Hepatocyte (in vitro differentiated cells): Measurements from ENCODE around the gene HMGCS1.

Experiments used
- CTCF ChIP-seq: fragments of 200-600 bp; sonication (generic); IDR thresholded peaks from 2 replicates; pipeline ENCODE4 v1.5.1; 2016; ENCODE audit warnings: antibody characterized with exemption, mild to moderate bottlenecking; ENCODE audit not compliant: poor library complexity
- EZH2 ChIP-seq: fragments of 200-600 bp; sonication (generic); IDR thresholded peaks from 2 replicates; pipeline ENCODE4 v1.6.1; 2016; ENCODE audit warnings: antibody characterized with exemption, mild to moderate bottlenecking, borderline replicate concordance
- EZH2phosphoT487 ChIP-seq: fragments of 200-600 bp; sonication (generic); IDR thresholded peaks from one replicate; pipeline ENCODE4 v1.6.1; 2018; ENCODE audit warnings: antibody characterized with exemption, mild to moderate bottlenecking, low read depth, moderate library complexity; ENCODE audit not compliant: unreplicated experiment, severe bottlenecking

GRCh38 chr5:43304525-43304924 lies 8.7 kb downstream of the HMGCS1 start:
- TF ChIP-seq CTCF (no peak), EZH2phosphoT487 (no peak), EZH2 (no peak)
